HCT116 (cell line): ENCODE measurements around the gene THSD4. TPM values are rescaled to one million over a fixed set of nuclear protein-coding genes. Genes with fewer than 3 reads are reported as not detected.

Experiments used
- ATAC-seq: fragments of 200-7000 bp; cut with Tn5 transposase; 2 replicates; pipeline ENCODE4 v1.9.1; 2020; ENCODE audit warnings: mild to moderate bottlenecking, moderate library complexity
- BruUV-seq: library from RNA; stranded (reverse); fragments of 400-500 nt; replicated peaks from 2 replicates; lab custom pipeline; 2021; lab: Mats Ljungman, UMichigan
- CTCF ChIA-PET: fragments of 300-600 bp; sonication (Branson Sonifier 250); formaldehyde crosslinking; loops from one replicate; lab custom pipeline; 2021; ENCODE audit warnings: antibody characterized with exemption; lab: Charles Lee
- POLR2A ChIA-PET: fragments of 300-600, 350-600 bp; sonication (Branson Sonifier 250); formaldehyde crosslinking; loops from one replicate; lab custom pipeline; 2021; ENCODE audit warnings: antibody characterized with exemption; lab: Charles Lee
- RAD21 ChIA-PET, 2 experiments: fragments of 300-600 bp; sonication (Branson Sonifier 250); formaldehyde crosslinking; loops; one replicate each; lab custom pipeline; 2023; ENCODE audit warnings: low total read pairs in 2 of 2; ENCODE audit not compliant: uncharacterized antibody in 2 of 2, unreplicated experiment in 2 of 2, low non-redundant PET in 1 of 2; lab: Charles Lee
- DNase-seq: peaks from one replicate; pipeline ENCODE4 v3.0.0-alpha.2; 2010; ENCODE audit warnings: low read depth, low spot score
- H2AFZ ChIP-seq: fragments of 200-600 bp; shearing (Covaris generic), sonication (generic); 2 replicates; pipeline ENCODE4 v1.6.1; 2017; ENCODE audit warnings: low read depth, mixed run types, mixed read lengths, antibody characterized with exemption, low read length; ENCODE audit not compliant: poor library complexity, severe bottlenecking
- H3K27ac ChIP-seq: 2 replicates; pipeline ENCODE4 v1.5.1; 2012; ENCODE audit warnings: low read depth, low read length
- H3K27me3 ChIP-seq: fragments of 200-600 bp; sonication (generic); 2 replicates; pipeline ENCODE4 v1.6.1; 2016; ENCODE audit warnings: mixed run types, low read length, mixed read lengths; ENCODE audit not compliant: insufficient read depth
- H3K36me3 ChIP-seq, 2 experiments: fragments of 200-500 bp in 1 of 2; fragments of 200-600 bp in 1 of 2; sonication (Bioruptor generic) in 1 of 2; sonication (generic) in 1 of 2; 2 replicates each; pipeline versions ENCODE4 v1.5.1 to v1.6.1; 2014 to 2016; ENCODE audit warnings: low read length in 2 of 2, inconsistent platforms in 1 of 2, mixed read lengths in 1 of 2, mixed run types in 1 of 2; ENCODE audit not compliant: insufficient read depth in 2 of 2, control insufficient read depth in 1 of 2
- H3K4me1 ChIP-seq, 2 experiments: fragments of 200-600 bp in 1 of 2; sonication (generic) in 1 of 2; 2 replicates each; pipeline versions ENCODE4 v1.5.1 to v1.6.1; 2012 to 2017; ENCODE audit warnings: low read length in 2 of 2, inconsistent platforms in 1 of 2, mild to moderate bottlenecking in 1 of 2, mixed read lengths in 1 of 2, mixed run types in 1 of 2, moderate library complexity in 1 of 2; ENCODE audit not compliant: insufficient read depth in 2 of 2, control insufficient read depth in 1 of 2
- H3K4me2 ChIP-seq: fragments of 200-600 bp; sonication (generic); 2 replicates; pipeline ENCODE4 v1.6.1; 2017; ENCODE audit warnings: mixed run types, low read length, mixed read lengths
- H3K4me3 ChIP-seq, 2 experiments: fragments of 200-600 bp in 1 of 2; sonication (generic) in 1 of 2; replicated peaks in 1 of 2; 2 replicates each; pipeline ENCODE4 v1.5.1; 2011 to 2016; ENCODE audit warnings: low read length in 2 of 2, control low read depth in 1 of 2, low read depth in 1 of 2, mild to moderate bottlenecking in 1 of 2, mixed read lengths in 1 of 2, mixed run types in 1 of 2
- H3K79me2 ChIP-seq: fragments of 200-600 bp; sonication (generic); 2 replicates; pipeline ENCODE4 v1.6.1; 2017; ENCODE audit warnings: mild to moderate bottlenecking, mixed run types, low read length, moderate library complexity, mixed read lengths; ENCODE audit not compliant: insufficient read depth
- H3K9ac ChIP-seq: fragments of 200-600 bp; sonication (generic); 2 replicates; pipeline ENCODE4 v1.6.1; 2016; ENCODE audit warnings: low read length, mixed read lengths
- H3K9me2 ChIP-seq: fragments of 200-600 bp; sonication (generic), shearing (Covaris generic); 2 replicates; pipeline ENCODE4 v1.6.1; 2017; ENCODE audit warnings: mixed run types, mild to moderate bottlenecking, moderate library complexity; ENCODE audit not compliant: insufficient read depth
- H3K9me3 ChIP-seq, 2 experiments: fragments of 200-500 bp in 1 of 2; fragments of 200-600 bp in 1 of 2; sonication (Bioruptor generic) in 1 of 2; sonication (generic) in 1 of 2; 2 replicates each; pipeline ENCODE4 v1.6.1; 2014 to 2017; ENCODE audit warnings: low read length in 2 of 2, mixed read lengths in 2 of 2, inconsistent platforms in 1 of 2, low read depth in 1 of 2, mild to moderate bottlenecking in 1 of 2, mixed run types in 1 of 2, moderate library complexity in 1 of 2; ENCODE audit not compliant: control insufficient read depth in 1 of 2, insufficient read depth in 1 of 2
- H4K20me1 ChIP-seq: fragments of 200-600 bp; sonication (generic), shearing (Covaris generic); 2 replicates; pipeline ENCODE4 v1.6.1; 2017; ENCODE audit warnings: mixed run types, mild to moderate bottlenecking, moderate library complexity; ENCODE audit not compliant: insufficient read depth
- CBX3 ChIP-seq: IDR thresholded peaks from 2 replicates; pipeline ENCODE4 v1.6.1; 2012; ENCODE audit warnings: low read depth
- CEBPB ChIP-seq: IDR thresholded peaks from 2 replicates; pipeline ENCODE4 v1.6.1; 2012; ENCODE audit warnings: low read depth
- CTCF ChIP-seq, 3 experiments: fragments of 200-600 bp in 1 of 3; sonication (generic) in 1 of 3; IDR thresholded peaks in 2 of 3; conservative IDR thresholded peaks in 1 of 3; 2 replicates each; pipeline ENCODE4 v1.5.1; 2012 to 2017; ENCODE audit warnings: low read depth in 2 of 3, low read length in 2 of 3, antibody characterized with exemption in 1 of 3, borderline replicate concordance in 1 of 3, control low read depth in 1 of 3, mild to moderate bottlenecking in 1 of 3, mixed read lengths in 1 of 3, mixed run types in 1 of 3, moderate library complexity in 1 of 3; ENCODE audit not compliant: insufficient read depth in 1 of 3
- EGR1 ChIP-seq: IDR thresholded peaks from 2 replicates; pipeline ENCODE4 v1.6.1; 2012; ENCODE audit warnings: low read depth
- ELF1 ChIP-seq: IDR thresholded peaks from 2 replicates; pipeline ENCODE4 v1.6.1; 2012; ENCODE audit warnings: low read depth, borderline replicate concordance
- EZH2 ChIP-seq: fragments of 200-600 bp; sonication (generic); IDR thresholded peaks from 2 replicates; pipeline ENCODE4 v1.6.1; 2017; ENCODE audit warnings: antibody characterized with exemption, mixed run types
- FOSL1 ChIP-seq: IDR thresholded peaks from 2 replicates; pipeline ENCODE4 v1.6.1; 2012; ENCODE audit warnings: low read depth
- JUND ChIP-seq: IDR thresholded peaks from 2 replicates; pipeline ENCODE4 v1.6.1; 2012
- RAD21 ChIP-seq: IDR thresholded peaks from 2 replicates; pipeline ENCODE4 v1.6.1; 2012; ENCODE audit warnings: low read depth, mild to moderate bottlenecking
- SP1 ChIP-seq: IDR thresholded peaks from 2 replicates; pipeline ENCODE4 v1.6.1; 2012; ENCODE audit warnings: low read depth
- TCF7L2 ChIP-seq: IDR thresholded peaks from 2 replicates; pipeline ENCODE4 v1.7.0; 2011; ENCODE audit warnings: borderline replicate concordance, inconsistent platforms; ENCODE audit not compliant: insufficient read depth, insufficient read length; ENCODE audit errors: extremely low read depth
- ZFX ChIP-seq: fragments of 450-650 bp; IDR thresholded peaks from 2 replicates; pipeline ENCODE4 v1.6.1; 2017
- ZNF274 ChIP-seq: fragments of 200-500 bp; sonication (Bioruptor generic); IDR thresholded peaks from 2 replicates; pipeline ENCODE4 v1.6.1; 2014; ENCODE audit warnings: mild to moderate bottlenecking, low read depth, low read length, inconsistent platforms
- intact Hi-C: fragments of 100-400 bp; cut with micrococcal nuclease; formaldehyde crosslinking; loops from 2 replicates; pipeline ENCODE4 v1.10.0; 2022
- total RNA-seq: library from RNA; stranded (reverse); gene quantifications from one replicate; pipeline ENCODE4 v1.2.1, GENCODE V29; 2021; ENCODE audit not compliant: unreplicated experiment
- TF ChIP-seq, protein P1 (sequence below): IDR thresholded peaks from 2 replicates; pipeline ENCODE4 v1.6.1; 2012
- TF ChIP-seq, protein P2 (sequence below): IDR thresholded peaks from 2 replicates; pipeline ENCODE4 v1.6.1; 2012

The THSD4 gene
- total RNA-seq, 1 experiment from 2014 or later: 30.5 TPM

GRCh38 chr15:71743861-71744382, 628.7 kb downstream of the THSD4 start:
- CTCF ChIA-PET: interaction anchor here (0.6 to 3.1 kb wide), 30 partner anchors 9 to 944 kb away, joined by 3 to 29 read pairs (median 4); no protein-coding TSS in a partner anchor
- no peak overlapping the region for H2AFZ ChIP-seq
- DNase-seq (no peak), ATAC-seq (no peak)
- H3K79me2 ChIP-seq: no peaks in the 10 kb centered on the region
- TF ChIP-seq EZH2 (no peak), JUND (no peak), ZNF274 (no peak), FOSL1 (no peak), RAD21 (peak; percentile 71), CBX3 (no peak), CEBPB (no peak), CTCF (IDR thresholded peaks at IDR 0.05 in 2 of 3, conservative IDR thresholded peaks at IDR 0.05 in 1 of 3; ENCODE audit: borderline replicate concordance in 1 of 3, insufficient read depth in 1 of 3, low read depth in 2 of 3, low read length in 2 of 3) (peak; percentile 57 to 78 (median 64); a peak in 5 of 6 replicates), SP1 (no peak), TCF7L2 (no peak), ZFX (no peak), EGR1 (no peak), ELF1 (no peak)
- TF ChIP-seq, protein P1, sequence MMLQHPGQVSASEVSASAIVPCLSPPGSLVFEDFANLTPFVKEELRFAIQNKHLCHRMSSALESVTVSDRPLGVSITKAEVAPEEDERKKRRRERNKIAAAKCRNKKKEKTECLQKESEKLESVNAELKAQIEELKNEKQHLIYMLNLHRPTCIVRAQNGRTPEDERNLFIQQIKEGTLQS: no peak
- TF ChIP-seq, protein P2, sequence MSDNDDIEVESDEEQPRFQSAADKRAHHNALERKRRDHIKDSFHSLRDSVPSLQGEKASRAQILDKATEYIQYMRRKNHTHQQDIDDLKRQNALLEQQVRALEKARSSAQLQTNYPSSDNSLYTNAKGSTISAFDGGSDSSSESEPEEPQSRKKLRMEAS: no peak
- H3K27ac ChIP-seq: no peak overlapping the region
- POLR2A ChIA-PET: no interaction called here
- H3K4me1 ChIP-seq: peaks cover 27 to 33% of the 10 kb centered on the region in 2 experiments
- no peak overlapping the region for H3K4me3 ChIP-seq
- no TSS peak for BruUV-seq
- RAD21 ChIA-PET: interaction anchor here (0.6 to 1.3 kb wide), 5 partner anchors 9 to 635 kb away, joined by 4 to 8 read pairs (median 4); no protein-coding TSS in a partner anchor
- no peaks in the 10 kb centered on the region for H3K36me3 ChIP-seq
- no peaks in the 10 kb centered on the region for H3K27me3 ChIP-seq
- no peak overlapping the region for H3K9ac ChIP-seq
- H3K9me3 ChIP-seq: no peaks in the 10 kb centered on the region
- intact Hi-C loops: loop anchor here (1.0 kb wide), 1 partner anchor 57 kb away; no protein-coding TSS in a partner anchor
- no peak overlapping the region for H3K4me2 ChIP-seq
- H3K9me2 ChIP-seq: no peaks in the 10 kb centered on the region
- H4K20me1 ChIP-seq: no peaks in the 10 kb centered on the region
